Hepatocyte (in vitro differentiated cells): ENCODE results near the gene COL28A1.

Experiments
- EZH2 ChIP-seq: fragments of 200-600 bp; sonication (generic); IDR thresholded peaks from 2 replicates; pipeline ENCODE4 v1.6.1; 2016; ENCODE audit warnings: antibody characterized with exemption, mild to moderate bottlenecking, borderline replicate concordance
- TF ChIP-seq, protein P1 (sequence below): fragments of 200-600 bp; sonication (generic); IDR thresholded peaks from 2 replicates; pipeline ENCODE4 v1.5.1; 2016; ENCODE audit warnings: antibody characterized with exemption, mild to moderate bottlenecking; ENCODE audit not compliant: poor library complexity

GRCh38 chr7:7318601-7319000, 217.1 kb downstream of the COL28A1 start:
- no peak for TF ChIP-seq EZH2
- TF ChIP-seq, protein P1, sequence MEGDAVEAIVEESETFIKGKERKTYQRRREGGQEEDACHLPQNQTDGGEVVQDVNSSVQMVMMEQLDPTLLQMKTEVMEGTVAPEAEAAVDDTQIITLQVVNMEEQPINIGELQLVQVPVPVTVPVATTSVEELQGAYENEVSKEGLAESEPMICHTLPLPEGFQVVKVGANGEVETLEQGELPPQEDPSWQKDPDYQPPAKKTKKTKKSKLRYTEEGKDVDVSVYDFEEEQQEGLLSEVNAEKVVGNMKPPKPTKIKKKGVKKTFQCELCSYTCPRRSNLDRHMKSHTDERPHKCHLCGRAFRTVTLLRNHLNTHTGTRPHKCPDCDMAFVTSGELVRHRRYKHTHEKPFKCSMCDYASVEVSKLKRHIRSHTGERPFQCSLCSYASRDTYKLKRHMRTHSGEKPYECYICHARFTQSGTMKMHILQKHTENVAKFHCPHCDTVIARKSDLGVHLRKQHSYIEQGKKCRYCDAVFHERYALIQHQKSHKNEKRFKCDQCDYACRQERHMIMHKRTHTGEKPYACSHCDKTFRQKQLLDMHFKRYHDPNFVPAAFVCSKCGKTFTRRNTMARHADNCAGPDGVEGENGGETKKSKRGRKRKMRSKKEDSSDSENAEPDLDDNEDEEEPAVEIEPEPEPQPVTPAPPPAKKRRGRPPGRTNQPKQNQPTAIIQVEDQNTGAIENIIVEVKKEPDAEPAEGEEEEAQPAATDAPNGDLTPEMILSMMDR: no peak
